IMR-90 (cell line): ENCODE data around the gene SYNGR1. TPM values are rescaled to one million over a fixed set of nuclear protein-coding genes. Genes with fewer than 3 reads are reported as not detected.

ENCODE experiments used
- ATAC-seq: fragments of 200-7000 bp; cut with Tn5 transposase; 2 replicates; pipeline ENCODE4 v1.9.1; 2020; ENCODE audit warnings: low read depth, mild to moderate bottlenecking, moderate library complexity
- BruUV-seq: library from RNA; stranded (reverse); fragments of 400-500 nt; replicated peaks from 2 replicates; lab custom pipeline; 2021; lab: Mats Ljungman, UMichigan
- CTCF ChIA-PET: fragments of 300-600 bp; formaldehyde crosslinking; extraction: SDS; loops from one replicate; lab custom pipeline; 2021; ENCODE audit warnings: antibody characterized with exemption; lab: Yijun Ruan, JAX
- POLR2A ChIA-PET: fragments of 300-600 bp; sonication (Branson Sonifier 250); formaldehyde crosslinking; loops from one replicate; lab custom pipeline; 2022; ENCODE audit warnings: antibody characterized with exemption; ENCODE audit not compliant: unreplicated experiment; lab: Charles Lee
- DNase-seq: peaks from one replicate; pipeline ENCODE4 v3.0.0; 2013
- H2AFZ ChIP-seq: replicated peaks from 2 replicates; pipeline ENCODE3; 2013; ENCODE audit warnings: low read length, mild to moderate bottlenecking; ENCODE audit not compliant: poor library complexity
- H2AK5ac ChIP-seq: 2 replicates; pipeline ENCODE4 v1.6.1; 2013; ENCODE audit warnings: low read depth, low read length, inconsistent platforms
- H2AK9ac ChIP-seq: replicated peaks from 2 replicates; pipeline ENCODE3; 2013; ENCODE audit warnings: mild to moderate bottlenecking, low read depth, low read length, moderate library complexity; ENCODE audit not compliant: poor library complexity
- H2BK120ac ChIP-seq: 2 replicates; pipeline ENCODE4 v1.6.1; 2013; ENCODE audit warnings: low read depth, low read length, inconsistent platforms
- H2BK15ac ChIP-seq: 3 replicates; pipeline ENCODE4 v1.6.1; 2013; ENCODE audit warnings: low read depth, low read length, inconsistent platforms
- H2BK20ac ChIP-seq: 2 replicates; pipeline ENCODE4 v1.6.1; 2013; ENCODE audit warnings: low read depth, mild to moderate bottlenecking, inconsistent platforms, low read length, moderate library complexity
- H2BK5ac ChIP-seq: 2 replicates; pipeline ENCODE4 v1.6.1; 2013; ENCODE audit warnings: mild to moderate bottlenecking, low read depth, low read length, inconsistent platforms; ENCODE audit not compliant: poor library complexity, severe bottlenecking
- H3K14ac ChIP-seq: replicated peaks from 2 replicates; pipeline ENCODE4 v1.6.1; 2013; ENCODE audit warnings: low read depth, low read length, inconsistent platforms
- H3K18ac ChIP-seq: 2 replicates; pipeline ENCODE4 v1.6.1; 2013; ENCODE audit warnings: low read depth, low read length, control low read depth
- H3K23ac ChIP-seq: 2 replicates; pipeline ENCODE4 v1.6.1; 2013; ENCODE audit warnings: low read depth, low read length, inconsistent platforms
- H3K27ac ChIP-seq: 2 replicates; pipeline ENCODE4 v1.5.1; 2013; ENCODE audit warnings: mild to moderate bottlenecking, control low read depth, low read length; ENCODE audit not compliant: insufficient read depth
- H3K27me3 ChIP-seq: 2 replicates; pipeline ENCODE4 v1.6.1; 2013; ENCODE audit warnings: low read length; ENCODE audit not compliant: control insufficient read depth, insufficient read depth
- H3K36me3 ChIP-seq: 2 replicates; pipeline ENCODE4 v1.6.1; 2013; ENCODE audit warnings: low read length, mixed read lengths; ENCODE audit not compliant: control insufficient read depth, insufficient read depth
- H3K4ac ChIP-seq: 2 replicates; pipeline ENCODE4 v1.6.1; 2013; ENCODE audit warnings: low read depth, low read length, inconsistent platforms
- H3K4me1 ChIP-seq: 2 replicates; pipeline ENCODE4 v1.6.1; 2013; ENCODE audit warnings: low read length, mixed read lengths; ENCODE audit not compliant: control insufficient read depth, insufficient read depth
- H3K4me2 ChIP-seq: 2 replicates; pipeline ENCODE4 v1.6.1; 2013; ENCODE audit warnings: low read depth, mild to moderate bottlenecking, control low read depth, low read length, moderate library complexity
- H3K4me3 ChIP-seq: 2 replicates; pipeline ENCODE4 v1.5.1; 2013; ENCODE audit warnings: low read depth, mild to moderate bottlenecking, control low read depth, low read length, moderate library complexity; ENCODE audit not compliant: insufficient read depth
- H3K56ac ChIP-seq: 2 replicates; pipeline ENCODE4 v1.6.1; 2013; ENCODE audit warnings: low read length, inconsistent platforms; ENCODE audit not compliant: insufficient read depth; ENCODE audit errors: extremely low read depth
- H3K79me1 ChIP-seq, 2 experiments: 2 replicates each; pipeline ENCODE4 v1.6.1; 2013; ENCODE audit warnings: low read length in 2 of 2, inconsistent platforms in 1 of 2, low read depth in 1 of 2
- H3K9ac ChIP-seq: 2 replicates; pipeline ENCODE4 v1.6.1; 2013; ENCODE audit warnings: low read depth, low read length, control low read depth
- H3K9me1 ChIP-seq: 2 replicates; pipeline ENCODE4 v1.6.1; 2013; ENCODE audit warnings: low read length, inconsistent platforms; ENCODE audit not compliant: insufficient read depth
- H3K9me3 ChIP-seq: 2 replicates; pipeline ENCODE4 v1.6.1; 2013; ENCODE audit warnings: low read length; ENCODE audit not compliant: control insufficient read depth, insufficient read depth
- H4K20me1 ChIP-seq: 2 replicates; pipeline ENCODE4 v1.6.1; 2013; ENCODE audit warnings: low read length, inconsistent platforms; ENCODE audit not compliant: insufficient read depth
- H4K5ac ChIP-seq: 2 replicates; pipeline ENCODE4 v1.6.1; 2013; ENCODE audit warnings: mild to moderate bottlenecking, low read depth, low read length, control low read depth
- H4K8ac ChIP-seq, 2 experiments: 2 replicates each; pipeline ENCODE4 v1.6.1; 2013; ENCODE audit warnings: low read depth in 2 of 2, low read length in 2 of 2, control low read depth in 1 of 2, inconsistent platforms in 1 of 2
- H4K91ac ChIP-seq: 2 replicates; pipeline ENCODE4 v1.6.1; 2013; ENCODE audit warnings: low read depth, low read length, inconsistent platforms; ENCODE audit not compliant: insufficient read depth
- CTCF ChIP-seq: conservative IDR thresholded peaks from 2 replicates; pipeline ENCODE4 v1.5.1; 2012; ENCODE audit warnings: mild to moderate bottlenecking, low read depth, low read length, improper control_type of control experiment
- MAFK ChIP-seq: IDR thresholded peaks from 2 replicates; pipeline ENCODE4 v1.6.1; 2012; ENCODE audit warnings: low read depth, low read length, improper control_type of control experiment
- MAZ ChIP-seq: IDR thresholded peaks from 2 replicates; pipeline ENCODE4 v1.6.1; 2012; ENCODE audit warnings: low read depth, mild to moderate bottlenecking, low read length, improper control_type of control experiment, moderate library complexity, borderline replicate concordance
- MXI1 ChIP-seq: IDR thresholded peaks from 2 replicates; pipeline ENCODE4 v1.6.1; 2012; ENCODE audit warnings: low read depth, mild to moderate bottlenecking, low read length, moderate library complexity, borderline replicate concordance
- POLR2A ChIP-seq: IDR thresholded peaks from 2 replicates; pipeline ENCODE4 v1.6.1; 2012; ENCODE audit warnings: mild to moderate bottlenecking, low read depth, low read length
- RAD21 ChIP-seq: IDR thresholded peaks from 2 replicates; pipeline ENCODE4 v1.6.1; 2012; ENCODE audit warnings: low read length, improper control_type of control experiment
- WGBS, 2 experiments: methylation state at CpG; one replicate each; pipeline versions ENCODE4 v1.1.5 to v1.1.7; 2013; ENCODE audit warnings: missing lambda C conversion rate in 2 of 2; ENCODE audit not compliant: insufficient read length in 1 of 2; ENCODE audit errors: extremely low coverage in 2 of 2; 5-methylcytosine and 5-hydroxymethylcytosine counted together
- dilution Hi-C: fragments of 300-500 bp; cut with HindIII; formaldehyde crosslinking; loops from one replicate; pipeline ENCODE4 v1.14.3; 2018; ENCODE audit warnings: low sequenced_read_pairs; ENCODE audit not compliant: unreplicated experiment
- in situ Hi-C: fragments of 300-500 bp; cut with MboI; formaldehyde crosslinking; loops from 3 replicates; pipeline ENCODE4 v1.14.3; 2019; ENCODE audit warnings: low sequenced_read_pairs, inconsistent platforms, mixed read lengths
- intact Hi-C: fragments of 100-400 bp; cut with micrococcal nuclease; formaldehyde crosslinking; loops from 2 replicates; pipeline ENCODE4 v1.10.0; 2022
- polyA plus RNA-seq, 3 experiments: library from polyadenylated mRNA; depleted of rRNA; stranded (reverse); fragments of >200 nt; gene quantifications; 2 replicates each; pipeline ENCODE4 v1.2.3, GENCODE V29; 2012; ENCODE audit warnings: low replicate concordance in 1 of 3
- total RNA-seq: library from RNA; depleted of rRNA; stranded (reverse); fragments of >200 nt; gene quantifications from 2 replicates; pipeline ENCODE4 v1.2.3, GENCODE V29; 2012
- TF ChIP-seq, protein P1 (sequence below): fragments of 150-350 bp; IDR thresholded peaks from 2 replicates; pipeline ENCODE4 v1.6.1; 2017; ENCODE audit warnings: mild to moderate bottlenecking, antibody characterized with exemption, low read length, low read depth

Gene SYNGR1
- total and polyA plus RNA-seq, 2 of the 4 experiments (the other 2 are of a cell fraction): 6.3 to 81.5 TPM

DNA sequence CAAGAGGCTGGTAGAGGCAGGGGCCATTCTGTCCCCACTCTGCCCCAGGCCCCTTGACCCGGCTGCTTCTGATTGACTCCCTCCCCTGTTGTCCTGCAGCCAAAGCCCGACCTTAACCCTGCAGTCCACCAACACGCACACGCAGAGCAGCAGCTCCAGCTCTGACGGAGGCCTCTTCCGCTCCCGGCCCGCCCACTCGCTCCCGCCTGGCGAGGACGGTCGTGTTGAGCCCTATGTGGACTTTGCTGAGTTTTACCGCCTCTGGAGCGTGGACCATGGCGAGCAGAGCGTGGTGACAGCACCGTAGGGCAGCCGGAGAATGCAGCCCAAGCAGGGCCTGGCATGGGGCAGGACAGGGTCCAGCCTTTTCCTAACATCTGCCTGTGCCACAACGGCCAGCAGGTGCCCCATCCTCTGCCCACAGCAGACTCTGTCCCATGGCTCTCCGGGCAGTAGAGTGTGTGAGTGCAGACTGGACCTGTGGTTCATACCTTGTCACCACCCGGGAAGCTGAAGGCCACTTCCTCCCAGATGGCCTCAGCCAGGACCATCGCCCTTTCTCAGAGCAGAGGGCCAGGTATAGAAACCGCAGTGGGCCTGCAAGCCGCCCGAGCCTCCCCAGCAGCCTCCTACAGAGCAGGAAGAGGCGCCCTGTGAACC is 80.3 kb downstream of the SYNGR1 start (continued):
- TF ChIP-seq, protein P1, sequence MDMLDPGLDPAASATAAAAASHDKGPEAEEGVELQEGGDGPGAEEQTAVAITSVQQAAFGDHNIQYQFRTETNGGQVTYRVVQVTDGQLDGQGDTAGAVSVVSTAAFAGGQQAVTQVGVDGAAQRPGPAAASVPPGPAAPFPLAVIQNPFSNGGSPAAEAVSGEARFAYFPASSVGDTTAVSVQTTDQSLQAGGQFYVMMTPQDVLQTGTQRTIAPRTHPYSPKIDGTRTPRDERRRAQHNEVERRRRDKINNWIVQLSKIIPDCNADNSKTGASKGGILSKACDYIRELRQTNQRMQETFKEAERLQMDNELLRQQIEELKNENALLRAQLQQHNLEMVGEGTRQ: no peak

DNA sequence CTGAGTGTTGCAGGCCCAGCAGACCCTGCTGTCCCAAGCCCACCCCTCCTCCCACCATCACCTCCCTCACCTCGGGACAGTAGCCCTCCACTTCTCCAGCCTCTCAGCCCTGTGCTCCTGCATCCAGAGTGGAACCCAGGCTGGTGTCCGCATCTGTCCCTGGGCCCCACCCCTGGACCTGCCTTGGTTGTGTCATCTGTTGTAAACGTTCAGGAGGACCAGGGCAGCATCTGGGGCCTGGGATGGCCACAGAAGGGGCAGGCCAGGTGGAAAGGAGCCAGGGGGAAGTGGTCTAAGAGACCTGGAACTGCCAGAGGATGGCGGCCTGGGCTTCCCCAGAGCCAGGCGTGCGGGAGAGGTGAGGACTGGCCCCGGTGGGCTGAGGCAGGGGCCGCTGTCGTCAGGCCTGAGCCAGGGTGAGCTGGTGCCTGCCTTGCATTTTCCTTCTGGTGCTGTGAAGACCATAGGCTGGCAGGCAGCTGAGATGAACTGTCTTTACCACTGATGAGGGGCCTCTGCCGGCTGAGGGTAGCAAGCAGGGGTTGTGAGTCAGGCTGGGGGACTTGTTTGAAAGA is 80.9 kb downstream of the SYNGR1 start:
- no peaks in the 10 kb centered on the region for H3K79me1 ChIP-seq
- H4K5ac ChIP-seq: no peak overlapping the region
- H2BK120ac ChIP-seq: no peak overlapping the region
- dilution Hi-C loops: no loop called here
- no peak overlapping the region for H3K9ac ChIP-seq
- no peak for DNase-seq
- no peak overlapping the region for H2BK15ac ChIP-seq
- H3K27ac ChIP-seq: no peak overlapping the region
- H3K23ac ChIP-seq: no peak overlapping the region
- TF ChIP-seq CTCF (no peak), MAZ (no peak), POLR2A (no peak), MAFK (no peak), MXI1 (no peak), RAD21 (no peak)
- TF ChIP-seq, protein P1: no peak
- no peak overlapping the region for H2AK9ac ChIP-seq
- no peak overlapping the region for H3K4ac ChIP-seq
- no peak overlapping the region for H2BK5ac ChIP-seq
- H2AK5ac ChIP-seq: no peak overlapping the region
- H3K56ac ChIP-seq: no peak overlapping the region
- BruUV-seq: no TSS peak
- H2BK20ac ChIP-seq: no peak overlapping the region
- in situ Hi-C loops: no loop called here
- H3K14ac ChIP-seq: no peak overlapping the region
- H3K4me3 ChIP-seq: no peak overlapping the region
- H3K36me3 ChIP-seq: peaks cover 57% of the 10 kb centered on the region
- 0 out of 2 replicates have a peak, but pooled peaks cover 8% of the 10 kb centered on the region for H3K9me1 ChIP-seq
- intact Hi-C loops: loop anchor here (10.0 kb wide), 1 partner anchor 64 kb away; no protein-coding TSS in a partner anchor
- no peak overlapping the region for H2AFZ ChIP-seq
- WGBS, 2 experiments: 94% methylated on average over 7 of the region's 10 CpGs; no CpG with 5 or more reads in 1 of the 2 experiments
- no peak for ATAC-seq
- H3K27me3 ChIP-seq: no peaks in the 10 kb centered on the region
- no peak overlapping the region for H3K4me2 ChIP-seq
- POLR2A ChIA-PET: no interaction called here
- H3K4me1 ChIP-seq: peaks cover 4% of the 10 kb centered on the region; the same call in 1 of the 2 replicates
- H3K18ac ChIP-seq: no peak overlapping the region
- H4K91ac ChIP-seq: no peak overlapping the region
- no peaks in the 10 kb centered on the region; the same call in none of the 2 replicates for H4K20me1 ChIP-seq
- H3K9me3 ChIP-seq: no peaks in the 10 kb centered on the region
- no peak overlapping the region for H4K8ac ChIP-seq
- CTCF ChIA-PET: no interaction called here
